ENCODE measurements around the gene SMAD6.

SMAD6 gene

DNA sequence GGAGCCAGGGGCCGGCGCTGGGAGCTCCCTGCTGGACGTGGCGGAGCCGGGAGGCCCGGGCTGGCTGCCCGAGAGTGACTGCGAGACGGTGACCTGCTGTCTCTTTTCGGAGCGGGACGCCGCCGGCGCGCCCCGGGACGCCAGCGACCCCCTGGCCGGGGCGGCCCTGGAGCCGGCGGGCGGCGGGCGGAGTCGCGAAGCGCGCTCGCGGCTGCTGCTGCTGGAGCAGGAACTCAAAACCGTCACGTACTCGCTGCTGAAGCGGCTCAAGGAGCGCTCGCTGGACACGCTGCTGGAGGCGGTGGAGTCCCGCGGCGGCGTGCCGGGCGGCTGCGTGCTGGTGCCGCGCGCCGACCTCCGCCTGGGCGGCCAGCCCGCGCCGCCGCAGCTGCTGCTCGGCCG lies 1.5 kb downstream of the SMAD6 start:
- no peak for DNase-seq (ENCODE audit: low read depth)

DNA sequence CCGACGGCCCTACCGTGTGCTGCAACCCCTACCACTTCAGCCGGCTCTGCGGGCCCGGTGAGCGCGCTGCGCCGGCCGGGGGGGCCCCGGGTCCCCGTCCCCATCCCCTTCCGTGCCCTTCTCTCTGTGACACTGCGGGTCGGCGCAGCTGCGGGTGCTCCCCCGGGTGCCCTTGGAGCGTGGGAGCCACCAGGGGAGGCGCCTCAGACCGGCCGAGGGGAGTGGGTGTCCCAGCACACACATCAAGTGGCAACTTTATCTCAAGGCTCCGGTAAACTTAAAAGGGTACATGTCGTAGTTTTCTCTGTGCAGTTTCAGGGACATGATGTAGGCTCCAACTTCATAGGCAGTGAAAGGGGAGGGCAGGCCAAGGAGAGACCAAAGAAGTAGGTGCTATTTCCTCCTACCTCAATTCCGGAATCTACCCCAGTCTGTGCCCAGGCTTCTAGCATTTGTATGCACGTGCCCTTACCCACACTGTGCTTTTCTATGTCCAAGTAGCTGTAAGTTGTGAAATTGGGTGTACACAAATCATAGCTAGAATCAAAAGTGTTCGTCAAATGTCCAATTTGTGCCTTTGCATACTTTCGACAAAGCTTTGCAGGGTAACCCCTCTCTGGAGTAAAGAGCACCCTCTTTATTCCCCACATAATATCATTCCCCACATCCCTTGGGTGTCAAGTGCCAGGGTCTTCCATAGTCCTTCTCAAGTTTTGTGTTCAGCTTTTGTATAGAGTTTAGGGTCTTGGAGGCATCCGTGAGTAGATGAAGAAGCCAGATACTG lies 2.2 kb downstream of the SMAD6 start:
- DNase-seq (ENCODE audit: low read depth): no peak

DNA sequence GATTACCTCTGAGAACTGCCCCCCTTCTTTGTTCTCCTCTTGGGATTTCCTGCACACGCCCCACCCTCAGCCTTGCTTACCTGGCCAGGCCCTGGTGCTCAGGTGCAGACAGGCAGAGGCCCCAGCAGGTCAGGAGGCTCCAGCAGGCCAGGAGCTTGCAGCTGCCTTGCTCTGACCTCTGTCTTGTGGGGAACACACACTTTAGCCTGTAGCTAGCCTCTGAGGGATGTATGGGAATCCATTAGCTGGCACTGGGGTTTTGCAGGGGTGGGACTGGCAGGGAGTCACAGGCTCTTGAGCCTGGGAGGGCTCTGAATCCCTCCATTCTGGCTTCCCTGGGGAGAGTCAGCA lies 2.7 kb downstream of the SMAD6 start:
- DNase-seq (ENCODE audit: low read depth): no peak

DNA sequence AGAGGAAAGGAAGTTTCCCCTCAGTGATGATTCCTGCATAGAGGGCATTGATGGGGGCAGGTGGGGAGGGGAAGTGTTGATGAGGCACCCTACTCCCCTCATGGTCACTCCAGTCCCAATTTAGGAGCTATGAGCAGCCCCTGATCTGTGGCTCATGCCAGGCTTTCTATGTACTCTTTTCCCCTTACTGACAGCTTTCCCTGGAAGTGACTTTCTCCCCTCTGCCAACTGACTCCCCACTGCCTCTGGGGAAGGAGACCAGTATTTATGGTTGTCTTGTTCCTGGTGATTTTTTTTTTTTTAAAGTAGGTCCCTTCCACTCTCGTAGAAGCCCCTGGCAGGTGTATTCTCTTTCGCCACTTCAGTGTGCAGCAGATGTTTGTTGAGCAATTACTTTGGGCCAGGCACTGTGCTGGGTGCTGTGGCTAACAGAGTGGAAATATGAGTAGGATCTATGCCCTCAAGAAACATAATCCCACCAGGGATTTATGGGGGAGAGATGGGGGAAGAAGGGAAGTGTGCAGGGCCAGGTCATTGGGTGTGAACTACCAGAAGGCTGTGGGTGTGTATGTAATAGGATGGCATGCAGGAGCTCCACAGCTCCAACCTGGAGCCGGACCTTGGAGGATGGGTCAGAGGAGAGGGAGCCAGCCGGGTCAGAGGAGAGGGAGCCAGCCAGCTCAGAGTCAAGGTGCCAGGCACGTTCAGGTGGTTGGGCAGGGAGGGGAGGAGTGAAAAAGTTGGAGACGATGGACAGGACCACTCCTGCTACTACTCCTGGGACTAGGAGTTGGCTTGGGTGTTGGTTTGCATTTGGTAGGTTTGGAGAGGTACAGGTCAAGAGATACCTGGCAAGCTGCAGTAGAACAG lies 3.5 kb downstream of the SMAD6 start:
- DNase-seq (ENCODE audit: low read depth): no peak

DNA sequence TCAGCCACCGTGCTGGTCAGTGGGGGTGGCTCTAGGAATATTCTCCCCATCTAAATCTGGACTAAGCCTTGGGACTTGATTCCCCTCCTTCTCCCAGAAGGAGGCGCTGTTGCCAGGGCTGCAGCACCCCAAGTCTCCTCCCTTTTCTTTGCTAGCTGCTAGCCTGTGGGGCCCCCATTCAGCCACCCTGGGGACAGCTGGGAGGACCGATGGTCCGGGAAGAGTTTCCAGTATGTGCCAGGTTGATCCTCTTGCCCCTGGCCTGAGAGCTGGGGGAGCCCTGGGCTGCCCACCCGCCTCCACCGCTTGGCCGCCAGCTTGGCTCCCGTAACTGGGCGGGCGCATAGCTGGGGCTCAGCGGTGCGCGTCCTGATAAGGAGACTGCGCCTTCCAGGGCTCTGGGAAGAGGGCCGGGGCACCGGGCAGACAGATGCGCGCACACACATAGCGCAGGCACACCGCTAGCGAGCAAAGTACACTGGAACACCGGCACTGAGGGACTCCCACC lies 4.2 kb downstream of the SMAD6 start:
- DNase-seq (ENCODE audit: low read depth): no peak

DNA sequence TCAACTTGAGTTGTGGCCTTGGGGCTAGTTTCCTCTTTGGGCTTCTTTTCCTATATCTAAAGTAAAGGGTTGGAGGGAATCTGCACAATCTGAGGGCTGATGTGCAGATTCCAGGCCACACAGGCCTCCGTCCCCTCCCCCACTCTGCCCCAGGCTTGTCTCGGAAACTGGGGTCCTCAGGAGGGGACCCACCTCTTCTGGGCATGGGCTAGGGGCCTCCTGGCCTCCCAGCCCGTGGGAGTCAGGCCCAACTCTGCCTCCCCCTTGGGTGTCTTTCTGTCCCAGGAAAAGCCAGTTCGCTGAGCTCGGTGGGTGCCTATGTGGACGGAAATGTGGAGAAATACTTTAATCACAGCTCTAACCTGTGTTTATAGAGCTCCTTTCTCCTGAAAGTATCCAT lies 4.8 kb downstream of the SMAD6 start:
- DNase-seq (ENCODE audit: low read depth): no peak

DNA sequence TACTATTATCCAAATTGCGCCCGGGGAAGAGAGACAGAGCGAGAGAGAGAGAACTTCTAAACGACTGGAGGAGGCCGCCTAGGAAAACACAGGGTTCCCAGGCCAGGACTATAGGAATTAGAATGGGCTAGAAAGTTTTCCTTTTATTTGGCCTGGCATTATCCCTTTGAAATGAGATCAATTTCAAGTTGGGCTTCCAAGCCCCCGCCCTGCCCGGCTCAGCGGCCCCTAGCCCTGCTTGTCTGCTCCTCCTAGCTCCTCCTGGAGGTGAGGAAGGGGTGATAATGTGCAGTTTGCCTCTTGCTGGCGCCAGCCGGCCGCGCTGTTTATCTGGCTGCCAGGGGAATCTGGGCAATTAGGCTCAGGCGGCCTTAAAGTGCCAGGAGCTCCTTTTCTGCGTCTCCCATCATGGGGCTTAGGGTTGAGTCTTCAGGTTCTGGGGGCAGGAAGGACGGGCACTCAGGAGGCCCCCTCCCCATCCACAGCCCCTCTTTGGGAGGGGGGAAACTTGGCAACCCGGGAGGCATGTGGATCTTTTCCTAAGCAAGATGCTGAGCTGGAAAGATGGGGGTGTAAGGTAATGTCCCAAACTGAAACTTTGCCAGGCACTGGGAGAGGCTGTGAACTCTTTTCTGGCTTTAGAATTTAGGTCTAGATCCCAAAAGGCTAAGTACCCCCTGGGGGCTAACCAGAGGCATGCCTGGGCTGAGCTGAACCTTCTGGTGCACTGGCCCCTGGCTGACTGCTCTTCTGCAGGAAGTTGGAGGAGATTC lies 5.5 kb downstream of the SMAD6 start:
- no peak for DNase-seq (ENCODE audit: low read depth)

DNA sequence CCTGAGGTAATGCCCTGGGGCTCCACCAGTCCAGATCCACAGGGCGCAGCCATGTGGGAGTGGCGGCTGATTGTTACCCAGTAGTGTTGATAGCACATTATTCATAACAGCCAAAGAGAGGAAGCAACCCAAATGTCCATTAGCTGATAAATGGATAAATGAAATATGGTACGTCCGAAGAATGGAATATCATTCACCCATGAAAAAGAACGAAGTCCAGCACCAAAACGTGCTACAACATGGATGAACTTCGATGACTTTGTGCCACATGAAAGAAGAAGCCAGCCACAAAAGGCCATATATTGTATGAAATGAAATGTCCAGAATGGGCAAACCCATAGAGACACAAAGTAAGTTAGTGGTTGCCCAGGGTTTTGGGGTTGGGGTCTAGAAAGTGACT lies 6.4 kb downstream of the SMAD6 start:
- no peak for DNase-seq (ENCODE audit: low read depth)

DNA sequence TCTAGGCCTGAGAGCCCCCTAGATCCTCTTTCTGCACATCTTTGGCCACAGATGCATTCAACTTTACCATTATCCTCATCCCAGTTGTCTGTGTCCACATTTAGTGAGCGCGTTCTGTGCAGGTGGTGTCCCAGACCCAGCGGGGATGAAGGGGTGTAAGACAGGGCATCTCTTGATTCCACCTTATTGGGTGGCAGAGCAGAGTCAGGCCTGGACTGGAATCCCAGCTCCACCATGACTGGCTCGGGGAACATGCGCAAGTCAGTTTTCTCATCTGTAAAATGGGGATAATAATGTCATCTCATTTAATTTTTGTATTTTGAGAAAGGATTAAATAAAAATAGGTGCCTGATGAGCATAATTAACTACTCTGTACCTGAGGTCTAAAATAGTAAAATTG lies 7.8 kb downstream of the SMAD6 start:
- DNase-seq (ENCODE audit: low read depth): no peak

DNA sequence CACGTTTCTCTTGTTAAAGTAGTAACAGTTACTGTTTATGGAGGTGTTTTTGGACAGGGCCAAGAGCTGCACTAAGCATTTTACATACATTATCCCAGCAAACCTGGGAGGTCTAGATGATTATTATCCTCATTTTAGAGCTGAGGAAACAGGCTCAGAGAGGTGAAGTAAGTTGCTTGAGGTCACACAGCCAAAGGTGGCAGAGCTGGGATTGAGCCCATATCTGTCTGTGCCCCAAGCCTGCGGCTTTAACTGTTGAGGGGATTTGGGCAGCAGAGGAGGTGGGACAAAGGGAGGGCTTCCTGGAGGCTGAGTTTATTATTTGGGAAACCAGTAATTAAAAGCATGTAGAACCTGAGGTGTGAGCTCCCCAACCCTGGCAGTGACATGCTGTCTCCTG lies 9.2 kb downstream of the SMAD6 start:
- DNase-seq (ENCODE audit: low read depth): no peak

DNA sequence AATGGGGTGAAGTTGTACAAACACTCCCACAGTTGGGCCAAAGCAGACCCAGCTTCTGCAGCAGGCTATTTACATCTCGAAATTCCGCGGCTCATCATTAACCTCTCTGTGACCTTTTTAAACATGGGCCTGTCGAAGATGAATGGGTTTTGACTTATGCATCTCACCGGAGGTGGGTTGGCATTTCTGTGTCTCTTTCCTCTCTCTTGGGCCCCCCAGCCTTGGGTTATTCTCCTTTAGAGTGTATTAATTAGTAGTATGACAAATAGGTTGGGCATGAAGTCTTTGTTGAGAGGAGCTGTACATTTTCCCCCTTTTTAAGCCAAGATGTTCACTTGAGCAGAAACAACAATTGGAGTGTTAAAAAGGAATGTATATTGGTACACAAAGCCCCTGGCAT lies 9.8 kb downstream of the SMAD6 start:
- DNase-seq (ENCODE audit: low read depth): no peak

DNA sequence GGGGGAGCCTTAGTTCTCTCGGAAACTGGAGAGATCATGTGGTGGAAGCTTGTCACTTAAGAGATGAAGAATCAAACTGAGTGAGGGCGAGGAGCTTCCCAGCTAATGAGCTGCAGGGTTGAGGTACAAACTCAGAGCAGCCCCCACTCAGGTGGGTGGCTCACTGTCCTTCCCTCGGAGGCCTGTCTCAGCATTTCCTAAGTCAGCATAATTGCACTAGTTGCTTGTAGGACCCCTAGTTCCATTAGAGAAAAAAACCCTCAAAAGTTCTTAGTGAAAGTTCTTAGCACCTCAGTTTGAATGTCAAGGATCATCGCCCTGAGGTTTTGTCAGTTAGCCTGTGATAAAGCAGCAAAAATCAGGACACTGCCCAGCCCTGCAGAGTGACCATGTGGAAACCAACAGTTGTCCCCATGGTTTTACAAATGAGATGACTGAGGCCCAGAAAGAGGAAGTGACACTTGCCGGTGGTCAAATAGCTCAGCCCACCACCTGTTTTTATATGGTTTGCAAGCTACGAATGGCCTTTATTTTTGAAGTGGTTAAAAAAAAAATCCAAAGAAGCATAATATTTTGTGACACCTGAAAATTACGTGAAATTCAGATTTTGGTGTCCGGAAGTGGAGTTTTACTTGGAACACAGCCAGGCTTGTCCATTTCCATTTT lies 11.9 kb downstream of the SMAD6 start:
- no peak for DNase-seq (ENCODE audit: low read depth)

DNA sequence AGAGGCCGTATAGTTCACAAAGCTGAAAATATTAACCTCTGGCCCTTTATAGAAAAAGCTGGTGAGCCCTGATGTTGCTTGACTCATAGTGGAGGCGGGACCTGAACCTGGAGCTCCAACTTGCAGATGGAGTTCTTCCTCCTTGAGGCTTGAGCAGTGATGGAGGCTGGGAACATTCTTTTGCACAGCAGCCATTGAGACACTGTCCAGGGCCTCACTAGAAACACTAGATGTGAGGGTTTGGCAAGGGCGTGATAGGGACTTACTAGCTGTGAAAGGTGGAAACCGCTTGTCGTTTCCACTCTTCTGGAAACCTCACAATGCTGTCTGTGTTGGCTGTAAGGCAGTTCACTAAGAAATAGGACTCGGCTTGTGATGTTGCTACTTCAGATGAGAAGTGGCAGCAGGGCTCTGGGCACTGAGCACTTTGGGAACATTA lies 12.5 kb downstream of the SMAD6 start:
- DNase-seq (ENCODE audit: low read depth): no peak

DNA sequence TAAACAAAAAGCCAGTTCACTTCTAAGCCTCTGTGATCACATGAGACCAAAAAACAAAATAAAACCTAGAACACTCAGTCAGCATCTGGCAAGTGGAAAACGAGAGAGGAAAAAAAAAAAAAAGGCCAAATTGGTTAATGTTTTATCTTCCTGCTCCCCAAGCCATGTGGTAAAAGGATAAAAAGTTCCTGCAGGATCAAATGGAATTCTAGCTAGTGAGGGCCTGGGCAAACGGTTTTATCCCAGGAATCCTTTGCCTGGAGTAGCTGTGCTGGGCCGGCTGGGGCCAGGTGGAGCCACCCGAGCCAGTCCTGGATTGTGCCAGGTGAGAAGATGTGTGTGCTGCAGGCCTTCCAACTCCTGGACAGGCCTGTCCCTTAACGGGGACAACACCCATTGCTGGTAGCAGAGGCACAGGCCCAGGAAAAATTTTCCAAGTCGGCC lies 13.2 kb downstream of the SMAD6 start:
- DNase-seq (ENCODE audit: low read depth): no peak

DNA sequence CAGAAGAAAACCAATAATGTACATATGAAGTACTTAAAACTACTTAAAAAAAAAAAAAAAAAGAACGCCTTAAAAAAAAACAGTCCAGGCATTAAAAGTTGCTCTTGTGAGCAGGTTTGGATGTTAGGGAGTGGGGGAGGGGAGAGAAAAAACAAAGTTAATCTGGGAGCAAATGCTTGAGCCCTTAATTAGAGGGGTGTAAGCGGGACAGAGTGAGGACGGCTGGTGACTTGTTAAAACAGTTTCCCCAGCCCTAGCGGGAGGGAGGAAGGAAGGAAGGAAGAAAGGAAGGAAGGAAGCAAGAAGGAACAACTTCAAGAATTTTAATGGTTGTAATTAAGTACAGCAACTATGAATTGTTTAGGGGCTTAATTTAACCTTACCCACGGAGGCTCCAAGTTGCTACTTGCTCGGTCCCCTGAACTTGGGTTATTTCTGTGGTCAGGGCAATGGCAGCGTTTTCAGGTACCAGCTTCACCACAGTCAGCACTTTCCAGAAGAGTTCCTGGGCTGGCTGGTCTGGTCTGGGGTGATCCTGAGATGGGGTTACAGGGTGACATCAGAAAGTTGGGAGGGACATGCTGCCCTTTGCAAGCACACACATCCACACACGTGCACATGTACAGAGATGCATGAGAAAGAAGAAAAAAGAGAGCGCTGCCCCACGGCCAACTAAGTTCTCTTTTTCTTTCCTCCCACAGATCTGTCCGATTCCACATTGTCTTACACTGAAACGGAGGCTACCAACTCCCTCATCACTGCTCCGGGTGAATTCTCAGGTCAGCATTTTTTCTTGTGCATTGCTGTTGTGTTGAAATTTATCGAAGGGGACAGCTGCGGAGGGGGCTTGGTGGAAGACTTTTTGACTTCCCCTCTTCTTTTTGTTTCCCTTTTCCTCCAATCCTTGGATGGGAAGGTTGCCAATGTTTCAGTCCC lies 14.0 kb downstream of the SMAD6 start:
- DNase-seq (ENCODE audit: low read depth): no peak

DNA sequence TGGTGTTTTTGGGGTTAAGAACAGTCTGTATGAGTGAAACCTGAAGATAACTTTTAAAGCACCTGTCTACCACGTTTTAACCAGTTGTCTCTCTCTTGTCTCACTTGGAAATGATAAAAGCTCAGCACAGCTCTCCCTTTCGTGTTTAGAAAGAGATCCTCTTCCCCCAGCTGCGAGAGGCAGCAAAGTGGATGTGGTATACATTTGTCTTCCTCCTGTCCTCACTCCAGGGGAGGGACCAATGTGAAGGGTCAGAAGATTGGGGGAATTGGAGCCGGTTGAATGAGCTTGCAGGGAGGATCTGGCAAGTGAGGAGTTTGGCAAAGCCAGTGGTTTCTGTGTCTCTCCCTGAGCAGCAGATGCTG lies 14.6 kb downstream of the SMAD6 start:
- DNase-seq (ENCODE audit: low read depth): no peak

DNA sequence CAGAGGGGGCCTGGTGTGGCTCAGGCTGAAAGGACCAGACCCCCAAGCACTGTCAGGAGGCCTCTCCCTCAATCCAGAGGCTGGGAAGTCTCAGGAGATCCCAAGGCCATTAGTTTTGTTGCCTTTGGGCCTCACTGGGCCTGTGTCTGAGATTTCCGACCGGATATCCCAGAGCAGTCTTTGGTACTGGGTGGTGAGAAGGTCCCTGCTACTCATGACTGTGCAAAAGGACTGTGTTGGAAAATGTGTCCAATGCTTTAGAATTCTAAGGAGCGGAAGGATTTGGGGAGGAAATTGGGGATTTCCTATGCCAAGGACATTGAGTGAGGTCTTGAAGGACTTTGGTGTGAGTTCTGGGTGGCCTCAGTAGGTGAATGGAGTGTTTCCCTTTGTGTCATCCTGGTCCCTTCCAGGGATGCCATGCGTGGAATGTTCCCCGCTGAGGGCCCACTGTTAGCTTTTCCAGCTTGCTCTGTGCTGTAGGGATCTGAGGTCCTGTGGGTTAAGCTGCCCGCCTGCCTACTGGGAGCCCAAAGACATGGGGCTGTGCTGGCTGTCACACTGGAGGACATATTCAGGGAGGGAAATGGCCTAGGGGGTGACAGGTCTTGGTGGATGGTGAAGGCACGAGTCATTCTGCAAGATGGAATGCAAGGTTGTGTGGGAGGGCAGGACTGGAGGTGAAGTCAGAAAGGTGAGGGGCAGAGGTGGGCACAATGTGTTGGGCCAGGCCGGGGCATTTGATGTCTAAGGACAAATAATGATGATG lies 16.4 kb downstream of the SMAD6 start:
- no peak for DNase-seq (ENCODE audit: low read depth)

DNA sequence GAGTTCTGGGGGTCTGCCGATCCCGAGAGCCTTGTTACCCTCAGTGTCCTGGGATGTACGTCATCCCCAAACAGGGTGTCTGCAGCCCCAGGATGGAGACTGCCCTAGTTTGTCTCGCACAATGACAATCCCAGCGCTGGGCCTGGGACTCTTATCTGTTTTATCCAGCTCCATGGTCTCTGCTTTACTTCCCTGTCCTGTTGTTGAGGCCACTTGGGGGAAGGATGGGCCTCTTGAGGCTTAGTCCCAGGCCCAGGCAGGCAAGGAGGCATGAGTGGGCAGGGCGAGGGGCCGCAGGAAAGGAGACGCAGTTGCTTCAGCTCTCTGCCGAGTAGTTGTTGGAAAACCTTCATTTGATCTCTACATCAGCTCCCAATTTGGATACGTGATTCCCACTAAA lies 17.4 kb downstream of the SMAD6 start:
- DNase-seq (ENCODE audit: low read depth): no peak

DNA sequence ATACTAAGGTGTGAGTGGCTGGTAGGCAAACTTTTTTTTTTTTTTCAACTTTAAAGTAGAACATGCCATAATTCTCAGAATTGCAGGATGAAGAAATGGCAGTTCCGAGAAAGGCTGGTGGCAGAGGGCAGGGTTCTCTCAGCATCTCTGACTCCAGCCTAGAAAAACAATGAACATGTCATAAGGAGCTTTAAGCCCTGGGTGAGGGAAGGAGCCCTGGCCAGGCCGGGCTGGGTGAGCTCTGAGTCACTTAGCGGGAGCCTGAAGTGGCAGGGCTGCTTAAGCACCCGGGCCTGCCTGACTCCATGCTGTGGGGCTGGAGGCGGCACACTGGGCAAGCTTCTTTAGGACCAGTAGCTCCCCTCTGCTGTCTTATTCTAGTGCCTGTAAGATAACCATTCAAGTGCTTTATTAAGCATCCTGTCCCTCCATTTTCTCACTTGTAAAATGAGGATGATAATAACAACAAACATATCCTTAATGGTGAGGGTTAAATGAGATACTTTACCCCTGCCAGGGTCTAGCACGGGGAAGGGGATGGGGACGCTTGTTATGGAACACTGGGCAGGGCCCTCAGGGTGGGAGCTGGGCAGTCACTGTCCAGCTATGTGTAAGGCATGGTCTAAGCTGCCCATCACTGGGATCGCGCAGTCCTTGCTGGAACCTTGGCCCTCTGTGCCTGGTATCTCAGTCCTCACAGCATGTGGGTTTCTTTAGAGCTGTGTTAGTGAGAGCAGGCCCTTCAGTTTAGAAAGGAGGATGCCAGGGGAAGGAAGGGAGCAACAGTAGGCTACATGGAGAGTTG lies 18.4 kb downstream of the SMAD6 start:
- DNase-seq (ENCODE audit: low read depth): no peak

All from stimulated activated CD4-positive, alpha-beta T cell treated with anti-CD3 and anti-CD28 coated beads, Interleukin-2, amount 100 ng/mL, for 4 hours (primary cell).